ENCODE results near the gene TNFRSF4.
A peak's percentile ranks its signal among the peaks of the same experiment; 100 is the strongest.

TNFRSF4 gene

DNA sequence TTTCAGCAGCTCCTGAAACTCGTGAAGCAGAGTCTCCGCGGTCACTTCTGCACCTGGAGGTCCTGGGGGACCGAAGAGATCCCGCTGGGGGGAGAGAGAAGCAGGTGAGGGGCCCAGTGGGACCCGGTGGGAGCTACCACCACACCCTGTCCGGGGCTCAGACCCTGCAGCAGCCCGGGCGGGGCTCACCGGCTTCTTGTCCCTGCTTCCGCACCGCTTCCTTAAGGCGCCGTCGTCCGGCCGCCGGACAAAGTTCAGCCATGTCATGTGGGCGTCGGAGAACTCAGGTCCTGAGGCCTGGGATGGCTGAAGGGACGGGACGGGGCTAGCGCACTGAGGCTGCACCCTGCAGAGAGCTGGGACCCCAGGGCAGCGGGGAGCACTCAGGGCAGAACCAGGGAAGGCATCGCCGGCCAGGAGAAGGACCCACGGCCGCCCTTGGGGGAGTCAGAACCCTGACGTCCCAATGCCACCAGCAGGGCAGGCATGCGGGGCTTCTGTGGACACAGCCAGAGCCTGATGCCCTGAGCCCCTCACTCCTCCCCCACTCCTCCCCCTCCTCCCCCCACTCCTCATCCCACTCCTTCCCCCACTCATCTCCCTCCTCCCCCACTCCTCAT is 30.3 kb upstream of the TNFRSF4 start:
- TF ChIP-seq ZFX (IDR thresholded peaks at IDR 0.05), result no peak
- TF ChIP-seq, protein P1, sequence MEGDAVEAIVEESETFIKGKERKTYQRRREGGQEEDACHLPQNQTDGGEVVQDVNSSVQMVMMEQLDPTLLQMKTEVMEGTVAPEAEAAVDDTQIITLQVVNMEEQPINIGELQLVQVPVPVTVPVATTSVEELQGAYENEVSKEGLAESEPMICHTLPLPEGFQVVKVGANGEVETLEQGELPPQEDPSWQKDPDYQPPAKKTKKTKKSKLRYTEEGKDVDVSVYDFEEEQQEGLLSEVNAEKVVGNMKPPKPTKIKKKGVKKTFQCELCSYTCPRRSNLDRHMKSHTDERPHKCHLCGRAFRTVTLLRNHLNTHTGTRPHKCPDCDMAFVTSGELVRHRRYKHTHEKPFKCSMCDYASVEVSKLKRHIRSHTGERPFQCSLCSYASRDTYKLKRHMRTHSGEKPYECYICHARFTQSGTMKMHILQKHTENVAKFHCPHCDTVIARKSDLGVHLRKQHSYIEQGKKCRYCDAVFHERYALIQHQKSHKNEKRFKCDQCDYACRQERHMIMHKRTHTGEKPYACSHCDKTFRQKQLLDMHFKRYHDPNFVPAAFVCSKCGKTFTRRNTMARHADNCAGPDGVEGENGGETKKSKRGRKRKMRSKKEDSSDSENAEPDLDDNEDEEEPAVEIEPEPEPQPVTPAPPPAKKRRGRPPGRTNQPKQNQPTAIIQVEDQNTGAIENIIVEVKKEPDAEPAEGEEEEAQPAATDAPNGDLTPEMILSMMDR (conservative IDR thresholded peaks at IDR 0.05), result no peak
- H3K27ac ChIP-seq, result no peak overlapping the region

DNA sequence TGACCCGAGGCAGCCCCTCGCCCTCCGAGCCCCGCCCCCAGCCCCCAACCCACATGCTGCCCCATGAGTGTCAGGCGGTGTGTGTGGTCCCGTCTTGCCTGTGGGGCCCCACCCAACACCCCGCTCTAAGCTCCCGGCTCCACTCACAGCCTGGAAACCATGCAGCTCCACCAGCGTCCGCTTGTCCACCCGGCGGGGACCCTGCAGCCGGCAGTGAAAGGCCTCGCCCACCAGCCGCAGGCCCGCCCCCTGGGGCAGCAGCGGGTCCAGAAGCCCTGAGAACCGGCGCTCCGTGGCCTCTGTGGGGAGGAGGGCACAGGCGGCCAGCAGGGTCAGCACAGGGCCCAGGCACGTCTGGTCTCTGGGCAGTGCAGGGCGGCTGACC is 29.8 kb upstream of the TNFRSF4 start:
- no peak overlapping the region for H3K27ac ChIP-seq
- TF ChIP-seq ZFX (IDR thresholded peaks at IDR 0.05), result no peak
- TF ChIP-seq, protein P1 (conservative IDR thresholded peaks at IDR 0.05), result no peak

DNA sequence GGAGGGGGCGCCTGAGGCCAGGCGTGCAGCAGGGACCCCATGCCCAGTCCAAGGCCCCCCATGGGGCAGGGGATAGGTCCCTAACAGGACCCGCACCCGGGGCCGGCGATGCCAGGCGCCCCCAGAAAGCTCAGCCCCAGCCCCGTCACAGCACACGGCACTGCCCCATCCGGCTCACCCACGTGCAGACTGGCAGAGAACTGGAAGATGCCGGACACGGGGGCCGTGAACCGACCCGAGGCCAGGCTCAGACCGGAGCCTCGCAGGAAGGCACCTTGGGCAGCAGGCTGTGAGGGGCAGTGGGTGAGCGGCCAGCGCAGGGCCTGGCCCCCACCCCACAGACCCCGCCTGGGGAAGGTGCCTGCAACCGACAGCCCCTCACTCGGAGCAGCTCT is 29.3 kb upstream of the TNFRSF4 start:
- TF ChIP-seq, protein P1 (conservative IDR thresholded peaks at IDR 0.05), result no peak
- no peak for TF ChIP-seq ZFX (IDR thresholded peaks at IDR 0.05)
- no peak overlapping the region for H3K27ac ChIP-seq

DNA sequence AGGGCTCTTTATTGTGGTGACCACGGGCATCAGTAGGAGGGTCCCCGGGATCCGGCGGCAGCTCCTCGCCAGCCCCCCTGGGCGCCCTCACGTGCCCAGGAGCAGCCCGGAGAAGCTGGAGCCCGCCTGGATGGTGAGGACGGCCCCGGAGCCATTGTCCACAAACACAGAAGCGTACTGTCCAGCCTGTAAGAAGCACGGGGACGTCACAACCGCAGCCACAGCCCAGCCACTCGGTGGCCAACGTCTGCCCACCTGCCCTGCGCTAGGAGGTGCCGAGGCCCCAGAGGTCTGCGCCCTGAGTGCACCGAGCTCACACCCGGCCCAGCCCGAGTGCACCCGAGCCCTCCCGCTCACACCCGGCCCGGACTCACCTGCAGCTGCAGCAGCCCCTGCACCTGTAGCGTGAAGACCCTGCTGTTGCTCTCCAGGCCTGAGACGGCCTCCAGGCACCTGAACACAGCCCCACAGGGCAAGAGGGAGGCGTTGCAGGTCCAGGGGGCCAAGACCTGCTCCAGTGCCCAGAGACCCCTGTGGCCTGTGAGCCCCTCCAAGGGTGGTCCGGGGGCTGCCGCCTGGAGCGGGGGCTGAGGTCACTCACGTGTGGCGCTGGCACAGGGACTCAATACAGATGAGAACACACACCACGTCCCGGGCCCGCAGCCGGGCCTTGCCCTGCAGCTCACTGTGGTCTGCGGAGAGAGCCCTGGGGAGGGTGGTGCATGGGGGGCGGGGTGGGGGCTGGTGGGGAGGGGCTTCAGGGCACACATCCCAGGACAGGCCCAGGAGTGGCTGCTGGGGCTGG is 28.7 kb upstream of the TNFRSF4 start:
- H3K27ac ChIP-seq, result no peak overlapping the region
- TF ChIP-seq ZFX (IDR thresholded peaks at IDR 0.05), result no peak
- TF ChIP-seq, protein P1 (conservative IDR thresholded peaks at IDR 0.05), result no peak

DNA sequence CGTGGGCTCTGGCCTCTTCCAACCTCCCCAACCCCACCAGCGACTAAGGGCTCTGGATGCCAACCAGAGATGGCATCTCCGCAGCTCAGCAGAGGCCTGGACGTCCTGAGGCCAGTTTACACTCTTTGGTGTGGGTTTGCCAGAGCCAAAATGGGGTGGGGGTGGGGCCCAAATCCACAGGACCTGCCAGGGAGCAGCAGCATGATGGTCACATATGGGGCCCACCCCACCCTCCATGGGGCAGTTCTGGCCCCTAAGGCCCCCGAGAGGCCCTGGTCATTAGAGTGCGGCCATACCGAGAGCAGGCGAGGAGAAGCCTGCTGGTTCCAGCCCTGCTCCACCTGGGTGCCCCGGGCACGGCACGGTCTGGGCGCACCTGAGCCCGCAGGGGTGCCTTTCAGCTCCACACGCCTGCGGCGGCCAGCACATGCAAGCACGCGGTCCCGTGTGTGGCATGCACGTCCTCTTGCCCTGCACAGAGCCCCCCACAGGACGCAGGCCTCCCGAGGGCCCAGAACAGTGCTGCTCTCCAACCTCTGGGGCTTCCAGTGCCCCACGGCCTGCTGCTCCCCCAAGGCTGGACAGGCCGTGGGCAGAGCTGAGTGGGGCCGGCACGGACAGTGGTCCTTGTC is 27.8 kb upstream of the TNFRSF4 start:
- no peak for TF ChIP-seq ZFX (IDR thresholded peaks at IDR 0.05)
- TF ChIP-seq, protein P1 (conservative IDR thresholded peaks at IDR 0.05), result no peak
- H3K27ac ChIP-seq, result peak overlapping the region; percentile 100

DNA sequence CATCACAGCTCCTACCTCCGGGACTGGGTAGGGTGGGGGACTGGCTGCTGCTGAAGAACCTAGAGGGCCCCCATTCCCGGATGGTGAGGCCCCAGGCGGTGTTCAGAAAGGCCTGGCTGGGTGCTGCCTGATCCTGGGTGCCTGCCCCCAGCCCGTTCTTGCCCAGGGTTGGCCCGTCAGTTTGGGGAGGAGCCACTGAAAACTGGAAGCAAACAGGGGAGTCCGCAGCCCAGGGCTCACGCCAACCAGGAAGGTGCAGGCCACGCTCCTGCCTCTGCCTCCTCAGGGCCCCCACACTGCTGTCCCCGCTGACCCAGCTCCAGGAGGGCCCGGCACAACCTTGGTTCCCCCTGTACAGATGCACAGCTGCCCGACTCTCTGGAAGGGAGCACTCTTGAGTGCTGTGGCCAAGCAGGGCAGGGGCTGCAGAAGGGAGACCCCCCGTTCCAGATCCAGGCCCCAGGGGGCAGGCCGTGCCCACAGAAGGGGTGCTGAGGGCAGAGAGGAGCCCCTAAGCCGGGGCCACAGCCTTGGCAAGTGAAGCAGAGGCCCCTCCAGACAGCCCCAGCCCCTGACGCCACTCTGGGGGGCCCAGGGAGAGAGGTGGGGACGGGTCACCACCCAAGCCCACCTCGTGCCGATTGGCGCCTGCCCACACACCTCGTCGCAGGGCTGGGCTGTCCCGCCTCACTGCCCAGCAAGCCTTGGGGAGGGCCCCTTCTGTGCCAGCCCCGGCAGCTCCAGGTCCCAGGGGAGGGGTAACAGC is 27.1 kb upstream of the TNFRSF4 start:
- TF ChIP-seq ZFX (IDR thresholded peaks at IDR 0.05), result peak; percentile 15; the same call in 1 of the 2 replicates
- TF ChIP-seq, protein P1 (conservative IDR thresholded peaks at IDR 0.05), result no peak
- H3K27ac ChIP-seq, result peak overlapping the region; percentile 100
